Central memory CD8-positive, alpha-beta T cell (primary cell): Measurements from ENCODE around the gene GLIPR1.

Experiments used
- ATAC-seq: fragments of 150-1000 bp; cut with Tn5 transposase; replicated peaks from 2 replicates; pipeline ENCODE4 v1.10.0; 2022; ENCODE audit warnings: mild to moderate bottlenecking, moderate FRiP score, moderate number of reproducible peaks; ENCODE audit not compliant: poor library complexity, severe bottlenecking; ENCODE audit errors: extremely low read depth
- DNase-seq, 2 donors: peaks; one replicate each; pipeline ENCODE4 v3.0.0; 2021; ENCODE audit warnings: low spot score in 2 of 2
- H3K27ac Mint-ChIP-seq: one replicate; pipeline ENCODE4 v1.8.0; 2022; ENCODE audit warnings: low read depth, mild to moderate bottlenecking, moderate library complexity, mixed read lengths
- H3K27me3 Mint-ChIP-seq: one replicate; pipeline ENCODE4 v1.8.0; 2022; ENCODE audit warnings: mixed read lengths
- H3K36me3 Mint-ChIP-seq: one replicate; pipeline ENCODE4 v1.8.0; 2022; ENCODE audit warnings: mild to moderate bottlenecking, moderate library complexity, mixed read lengths; ENCODE audit not compliant: insufficient read depth
- H3K4me1 Mint-ChIP-seq: one replicate; pipeline ENCODE4 v1.8.0; 2022; ENCODE audit warnings: mixed read lengths
- H3K4me3 Mint-ChIP-seq: one replicate; pipeline ENCODE4 v1.8.0; 2022; ENCODE audit warnings: mild to moderate bottlenecking, moderate library complexity, mixed read lengths
- H3K9me3 Mint-ChIP-seq: one replicate; pipeline ENCODE4 v1.8.0; 2022; ENCODE audit warnings: mixed read lengths

The GLIPR1 gene

DNA sequence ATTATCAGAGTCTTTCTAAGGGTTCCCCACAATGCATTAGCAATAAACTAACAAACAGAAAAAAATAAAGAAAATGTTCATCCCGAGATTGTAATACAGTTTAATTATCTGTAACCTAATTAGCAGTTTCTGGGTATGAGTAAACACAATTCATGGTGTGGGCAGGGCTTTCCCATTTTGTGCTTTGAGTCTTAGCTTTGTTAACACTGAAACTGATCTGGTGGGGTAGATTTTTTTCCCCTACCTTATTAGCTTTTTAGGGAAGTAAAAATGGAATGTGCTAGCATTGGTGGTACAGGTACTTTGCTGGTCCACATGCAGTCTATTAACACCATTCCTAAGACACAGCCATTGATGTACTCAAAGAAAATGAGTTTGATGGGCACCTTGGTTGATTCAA, 49.3 kb downstream of the GLIPR1 start:
- peaks cover 33% of the 10 kb centered on the region for H3K27me3 Mint-ChIP-seq
- DNase-seq, result no peak
- no peak for ATAC-seq
- no peak overlapping the region for H3K4me3 Mint-ChIP-seq
- H3K4me1 Mint-ChIP-seq, result peaks cover 7% of the 10 kb centered on the region
- no peaks in the 10 kb centered on the region for H3K9me3 Mint-ChIP-seq
- no peaks in the 10 kb centered on the region for H3K36me3 Mint-ChIP-seq
- no peak overlapping the region for H3K27ac Mint-ChIP-seq

DNA sequence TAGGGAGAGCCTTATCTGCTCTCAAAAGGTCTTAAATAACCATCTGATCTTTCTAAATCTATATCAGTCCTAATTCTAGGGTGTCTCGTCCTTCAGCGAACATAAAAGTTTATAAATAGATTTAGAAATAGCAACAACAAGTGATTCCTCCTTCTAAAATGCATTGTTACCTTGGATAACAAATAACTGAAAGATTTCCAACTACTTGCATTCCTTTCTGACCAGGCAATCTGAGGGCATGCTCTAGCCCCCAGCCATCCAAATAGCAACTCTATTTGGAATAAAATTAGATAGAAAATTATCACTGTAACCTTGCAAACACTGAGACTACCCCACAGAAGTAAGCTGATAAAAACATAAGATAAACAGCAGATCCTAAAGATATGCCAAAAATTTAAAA, 52.7 kb downstream of the GLIPR1 start:
- Mint-ChIP-seq H3K9me3 (no peaks in the 10 kb centered on the region), H3K4me3 (no peak overlapping the region), H3K27ac (no peak overlapping the region), H3K36me3 (no peaks in the 10 kb centered on the region), H3K27me3 (peaks cover 9% of the 10 kb centered on the region), H3K4me1 (no peaks in the 10 kb centered on the region)
- no peak for ATAC-seq
- DNase-seq, result no peak

DNA sequence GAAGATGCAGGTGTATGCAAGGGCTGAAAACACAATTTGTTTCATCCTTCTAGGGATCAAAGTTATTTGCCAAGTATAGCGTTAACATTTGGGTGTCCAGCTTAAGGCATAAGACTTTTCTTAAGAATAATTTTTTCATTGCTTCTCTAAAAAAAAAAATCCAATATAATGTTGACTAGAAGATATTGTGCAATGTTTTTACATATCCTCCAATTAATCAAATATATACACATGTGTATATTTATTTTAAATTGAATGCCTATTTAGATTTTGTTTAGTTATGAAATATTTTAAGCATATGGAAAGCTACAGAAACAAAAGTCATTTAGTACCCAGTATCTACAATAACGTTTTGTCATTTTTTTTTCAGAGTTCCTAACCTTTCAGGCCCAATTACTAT, 59.3 kb downstream of the GLIPR1 start:
- no peaks in the 10 kb centered on the region for H3K9me3 Mint-ChIP-seq
- no peaks in the 10 kb centered on the region for H3K4me1 Mint-ChIP-seq
- no peak overlapping the region for H3K4me3 Mint-ChIP-seq
- ATAC-seq (no peak), DNase-seq (no peak)
- no peak overlapping the region for H3K27ac Mint-ChIP-seq
- peaks cover 27% of the 10 kb centered on the region for H3K27me3 Mint-ChIP-seq
- no peaks in the 10 kb centered on the region for H3K36me3 Mint-ChIP-seq

DNA sequence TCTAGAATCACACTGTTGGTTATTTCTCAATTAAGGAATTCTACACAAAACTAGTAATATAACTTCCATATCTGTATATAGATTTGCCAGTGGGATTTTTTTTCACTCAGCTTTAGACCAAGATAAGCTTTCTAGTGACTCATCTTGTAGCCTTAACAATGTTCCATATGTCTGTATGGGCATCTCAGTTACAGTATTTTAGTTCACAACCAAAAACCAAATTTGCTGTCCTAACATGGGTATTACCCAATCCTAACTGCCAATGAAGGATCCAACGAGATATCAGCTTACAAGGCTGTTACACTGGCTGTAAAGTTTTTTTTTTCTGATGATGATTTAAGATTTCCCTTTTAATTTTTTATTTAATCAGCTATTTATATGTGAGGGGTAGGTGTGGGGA, 62.4 kb downstream of the GLIPR1 start:
- ATAC-seq (no peak), DNase-seq (no peak)
- no peak overlapping the region for H3K4me3 Mint-ChIP-seq
- H3K9me3 Mint-ChIP-seq, result no peaks in the 10 kb centered on the region
- no peak overlapping the region for H3K27ac Mint-ChIP-seq
- H3K27me3 Mint-ChIP-seq, result peaks cover 48% of the 10 kb centered on the region
- no peaks in the 10 kb centered on the region for H3K4me1 Mint-ChIP-seq
- no peaks in the 10 kb centered on the region for H3K36me3 Mint-ChIP-seq

DNA sequence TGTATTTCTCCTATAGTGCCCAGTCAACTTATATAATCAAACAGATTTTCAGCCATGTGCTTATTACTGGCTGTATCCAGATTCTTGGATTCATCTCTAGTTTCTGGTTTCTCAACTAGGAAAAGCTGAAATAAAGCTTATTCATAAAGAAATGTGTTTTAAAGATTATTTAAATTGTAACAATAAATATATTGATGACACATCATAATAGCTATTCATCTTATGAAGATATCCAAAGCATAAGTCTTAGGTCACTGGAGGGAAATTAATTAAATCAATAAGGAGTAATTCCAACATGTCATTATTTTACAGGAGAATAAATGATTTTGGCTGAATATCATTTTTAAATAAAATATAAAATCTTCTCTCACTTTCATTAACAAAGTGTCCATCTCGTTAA, 63.0 kb downstream of the GLIPR1 start:
- Mint-ChIP-seq H3K27me3 (peaks cover 54% of the 10 kb centered on the region), H3K4me3 (no peak overlapping the region), H3K27ac (no peak overlapping the region), H3K4me1 (no peaks in the 10 kb centered on the region), H3K36me3 (no peaks in the 10 kb centered on the region), H3K9me3 (no peaks in the 10 kb centered on the region)
- DNase-seq (no peak), ATAC-seq (no peak)

DNA sequence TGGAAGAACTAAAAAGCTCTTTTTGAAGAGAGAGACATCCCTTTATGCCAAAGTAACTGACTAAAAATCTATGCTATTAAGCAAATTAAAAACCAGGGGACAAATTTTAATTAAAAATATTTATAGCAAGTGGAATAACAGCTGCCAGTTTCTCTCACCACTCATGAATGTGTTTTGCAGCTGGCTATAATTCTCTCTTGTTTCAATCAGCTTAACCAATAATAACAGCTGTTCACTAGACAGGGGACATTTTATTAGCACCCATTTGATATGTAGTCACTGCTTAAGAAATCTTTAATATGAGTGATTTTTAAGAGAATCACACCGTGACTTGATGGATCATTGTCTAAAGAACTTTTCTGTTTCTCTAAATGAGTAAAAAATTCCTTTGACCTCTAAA, 65.1 kb downstream of the GLIPR1 start:
- H3K36me3 Mint-ChIP-seq, result no peaks in the 10 kb centered on the region
- no peaks in the 10 kb centered on the region for H3K9me3 Mint-ChIP-seq
- H3K4me3 Mint-ChIP-seq, result no peak overlapping the region
- H3K27me3 Mint-ChIP-seq, result peaks cover 75% of the 10 kb centered on the region
- no peak for ATAC-seq
- no peak for DNase-seq
- no peak overlapping the region for H3K27ac Mint-ChIP-seq
- H3K4me1 Mint-ChIP-seq, result no peaks in the 10 kb centered on the region

DNA sequence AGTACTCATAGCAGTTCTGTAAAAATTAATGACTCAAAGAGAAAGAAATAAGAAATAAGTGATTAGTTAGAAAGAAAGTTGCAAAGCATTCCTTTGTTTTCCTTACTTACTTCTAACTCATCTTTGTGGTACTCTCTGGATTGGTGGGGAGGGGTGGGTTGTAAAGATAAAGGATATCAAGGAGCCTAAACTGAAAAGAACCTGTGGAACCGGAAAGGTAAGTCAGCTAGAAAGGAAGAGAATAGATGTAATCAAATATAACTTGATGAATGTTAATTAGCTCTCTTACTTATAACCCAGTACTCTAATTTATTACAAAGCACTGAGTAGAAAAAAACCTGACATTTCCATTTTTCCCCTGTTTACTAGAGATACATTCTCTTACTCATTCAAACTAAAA, 68.3 kb downstream of the GLIPR1 start:
- H3K36me3 Mint-ChIP-seq, result no peaks in the 10 kb centered on the region
- no peaks in the 10 kb centered on the region for H3K9me3 Mint-ChIP-seq
- H3K4me3 Mint-ChIP-seq, result no peak overlapping the region
- H3K27ac Mint-ChIP-seq, result no peak overlapping the region
- ATAC-seq, result no peak
- DNase-seq, result no peak
- peaks cover 62% of the 10 kb centered on the region for H3K27me3 Mint-ChIP-seq
- H3K4me1 Mint-ChIP-seq, result no peaks in the 10 kb centered on the region

DNA sequence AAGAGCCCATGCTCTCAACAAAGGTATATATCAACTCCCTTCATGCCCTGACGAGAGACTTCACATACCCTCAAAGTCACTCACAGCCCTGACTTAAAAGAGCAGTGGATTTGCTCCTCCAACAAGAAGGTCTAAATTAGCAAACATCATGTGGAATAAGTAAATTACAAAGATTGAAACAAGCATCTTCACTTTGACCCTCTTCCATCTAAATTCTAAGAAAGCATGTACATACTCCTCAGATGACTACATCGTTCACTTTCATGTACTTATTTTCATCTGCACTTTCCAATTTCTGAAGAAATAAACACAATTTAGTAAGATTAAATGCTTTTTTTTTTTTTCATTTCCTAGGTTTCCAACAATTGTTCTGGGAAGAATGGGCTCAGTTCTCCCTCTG, 69.4 kb downstream of the GLIPR1 start:
- Mint-ChIP-seq H3K27me3 (peaks cover 51% of the 10 kb centered on the region), H3K9me3 (no peaks in the 10 kb centered on the region), H3K4me1 (no peaks in the 10 kb centered on the region), H3K27ac (no peak overlapping the region), H3K4me3 (no peak overlapping the region), H3K36me3 (peaks cover 3% of the 10 kb centered on the region)
- no peak for ATAC-seq
- no peak for DNase-seq

DNA sequence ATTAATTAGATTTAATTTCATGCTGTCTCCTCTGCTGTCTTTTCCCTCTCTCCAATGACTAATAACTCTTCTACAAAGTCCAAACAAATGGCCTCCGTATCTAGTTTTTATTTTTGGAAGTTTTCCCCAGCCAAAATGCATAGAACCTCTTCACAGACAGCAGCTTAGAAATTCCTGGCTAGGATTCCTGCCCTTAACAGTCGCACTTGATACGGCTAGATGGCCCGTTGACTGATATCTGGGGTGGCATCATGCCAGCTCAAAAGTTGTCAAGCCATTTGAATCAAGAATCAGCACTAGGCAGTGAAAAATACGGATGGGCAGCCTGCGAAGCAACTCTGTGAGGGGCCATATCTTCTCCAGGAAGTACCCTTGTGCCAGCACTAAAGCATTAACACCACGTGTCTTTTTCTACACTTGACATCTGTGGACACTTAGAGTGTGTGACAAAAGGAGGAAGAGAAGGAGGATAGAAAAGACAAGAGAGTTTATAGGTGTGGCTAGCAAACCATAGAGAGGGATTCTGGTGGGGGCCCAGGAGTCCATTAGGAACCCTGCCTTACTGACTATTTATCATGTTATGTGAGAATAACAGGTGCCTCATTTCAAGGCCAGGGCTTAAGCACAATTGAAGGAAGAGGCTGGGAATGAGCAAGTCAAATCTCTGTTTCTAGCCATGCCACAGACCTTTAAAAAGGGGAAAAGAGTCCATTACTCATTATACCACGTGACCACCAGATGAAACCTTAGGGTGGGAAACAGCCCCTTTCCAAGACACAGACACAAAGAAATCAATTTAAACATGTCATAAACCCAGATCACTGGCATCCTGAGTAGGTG, 70.1 kb downstream of the GLIPR1 start:
- Mint-ChIP-seq H3K27ac (no peak overlapping the region), H3K9me3 (no peaks in the 10 kb centered on the region), H3K36me3 (peaks cover 3% of the 10 kb centered on the region), H3K4me3 (no peak overlapping the region), H3K27me3 (peaks cover 45% of the 10 kb centered on the region), H3K4me1 (no peaks in the 10 kb centered on the region)
- no peak for ATAC-seq
- DNase-seq, result no peak

DNA sequence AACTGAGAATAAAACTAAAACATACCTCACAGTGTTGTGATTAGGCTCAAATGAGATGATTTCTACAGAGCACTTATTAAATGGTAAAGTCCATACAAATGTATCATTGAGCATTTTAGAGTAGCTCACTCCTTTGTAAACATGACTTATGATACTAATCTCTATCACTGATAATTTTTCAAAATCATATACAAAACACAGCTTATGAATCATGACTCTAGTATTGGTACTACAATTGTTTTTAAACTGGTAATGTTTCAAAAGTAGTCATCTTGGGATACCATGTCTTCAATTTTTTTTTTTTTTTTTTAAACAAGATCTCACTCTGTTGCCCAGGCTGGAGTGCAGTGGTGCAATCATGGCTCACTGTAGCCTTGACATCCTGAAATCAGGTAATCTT, 70.9 kb downstream of the GLIPR1 start:
- Mint-ChIP-seq H3K27ac (no peak overlapping the region), H3K4me3 (no peak overlapping the region), H3K9me3 (no peaks in the 10 kb centered on the region), H3K4me1 (no peaks in the 10 kb centered on the region), H3K36me3 (peaks cover 3% of the 10 kb centered on the region), H3K27me3 (peaks cover 42% of the 10 kb centered on the region)
- DNase-seq (no peak), ATAC-seq (no peak)

DNA sequence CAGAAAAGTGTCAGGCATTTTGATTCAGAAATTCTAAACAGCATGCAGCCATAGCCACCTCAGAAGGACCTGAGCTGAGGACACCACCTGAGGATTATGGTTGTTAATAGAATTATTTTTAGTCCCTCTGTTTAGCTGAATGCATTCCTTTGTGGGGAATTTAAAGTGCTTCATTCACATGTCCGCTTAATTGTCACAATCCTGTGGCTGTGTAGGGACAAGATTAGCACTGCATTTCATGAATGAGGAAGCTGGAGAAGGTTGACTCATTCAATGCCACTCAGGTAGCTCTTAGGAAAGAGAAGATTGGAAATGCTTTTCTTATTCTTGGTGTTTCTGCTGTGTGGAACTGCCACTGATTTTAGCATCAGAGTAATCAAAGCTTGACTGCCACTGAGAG, 72.8 kb downstream of the GLIPR1 start:
- no peaks in the 10 kb centered on the region for H3K9me3 Mint-ChIP-seq
- H3K4me3 Mint-ChIP-seq, result no peak overlapping the region
- ATAC-seq (no peak), DNase-seq (no peak)
- no peak overlapping the region for H3K27ac Mint-ChIP-seq
- no peaks in the 10 kb centered on the region for H3K4me1 Mint-ChIP-seq
- peaks cover 48% of the 10 kb centered on the region for H3K27me3 Mint-ChIP-seq
- peaks cover 3% of the 10 kb centered on the region for H3K36me3 Mint-ChIP-seq
